OCI-LY1 (cell line): ENCODE results near the gene CNGA1.

Experiments
- EZH2 ChIP-seq: fragments of 200-600 bp; sonication (generic), shearing (Covaris generic); IDR thresholded peaks from 2 replicates; pipeline ENCODE4 v1.8.0; 2017; ENCODE audit warnings: borderline replicate concordance, mixed run types, mild to moderate bottlenecking, antibody characterized with exemption, low read length, moderate library complexity, mixed read lengths
- TF ChIP-seq, protein P1 (sequence below): fragments of 200-600 bp; sonication (generic), shearing (Covaris generic); IDR thresholded peaks from 2 replicates; pipeline ENCODE4 v1.5.1; 2017; ENCODE audit warnings: mild to moderate bottlenecking, antibody characterized with exemption, low read length, moderate library complexity, mixed read lengths

DNA sequence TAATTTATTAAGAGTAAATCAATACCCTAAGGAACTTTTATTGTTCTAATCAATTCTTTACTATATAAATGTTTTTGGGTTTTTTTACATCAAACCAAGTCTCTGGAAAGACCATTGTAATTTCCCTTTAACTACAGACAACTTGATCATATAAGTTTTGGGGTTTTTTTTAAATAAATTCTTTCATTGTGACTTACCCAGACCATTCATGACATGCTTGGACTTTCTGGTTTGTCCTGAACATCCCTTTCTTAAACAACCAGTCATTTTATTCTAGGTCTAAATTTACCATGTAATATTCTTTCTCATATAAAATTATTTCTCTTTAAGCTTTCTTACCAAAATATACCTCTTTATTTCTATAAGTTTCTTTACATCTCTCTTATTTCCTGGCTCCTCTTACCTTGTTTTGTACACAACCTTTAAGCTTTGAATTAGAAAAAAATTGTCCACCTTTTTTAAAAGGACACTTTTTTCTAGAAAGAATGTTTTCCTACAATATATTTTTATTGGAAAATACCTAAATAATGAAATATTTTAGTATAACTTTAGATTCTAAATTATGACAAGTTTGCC is 8.4 kb downstream of the CNGA1 start:
- TF ChIP-seq, protein P1, sequence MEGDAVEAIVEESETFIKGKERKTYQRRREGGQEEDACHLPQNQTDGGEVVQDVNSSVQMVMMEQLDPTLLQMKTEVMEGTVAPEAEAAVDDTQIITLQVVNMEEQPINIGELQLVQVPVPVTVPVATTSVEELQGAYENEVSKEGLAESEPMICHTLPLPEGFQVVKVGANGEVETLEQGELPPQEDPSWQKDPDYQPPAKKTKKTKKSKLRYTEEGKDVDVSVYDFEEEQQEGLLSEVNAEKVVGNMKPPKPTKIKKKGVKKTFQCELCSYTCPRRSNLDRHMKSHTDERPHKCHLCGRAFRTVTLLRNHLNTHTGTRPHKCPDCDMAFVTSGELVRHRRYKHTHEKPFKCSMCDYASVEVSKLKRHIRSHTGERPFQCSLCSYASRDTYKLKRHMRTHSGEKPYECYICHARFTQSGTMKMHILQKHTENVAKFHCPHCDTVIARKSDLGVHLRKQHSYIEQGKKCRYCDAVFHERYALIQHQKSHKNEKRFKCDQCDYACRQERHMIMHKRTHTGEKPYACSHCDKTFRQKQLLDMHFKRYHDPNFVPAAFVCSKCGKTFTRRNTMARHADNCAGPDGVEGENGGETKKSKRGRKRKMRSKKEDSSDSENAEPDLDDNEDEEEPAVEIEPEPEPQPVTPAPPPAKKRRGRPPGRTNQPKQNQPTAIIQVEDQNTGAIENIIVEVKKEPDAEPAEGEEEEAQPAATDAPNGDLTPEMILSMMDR, result no peak
- no peak for TF ChIP-seq EZH2
